ENCODE measurements around the gene ADGRG7.
"Not testable (repeated sequence)": the region's sequence is repeated elsewhere in the genome, so short reads cannot be mapped to it uniquely, and the experiment has no call there.

The ADGRG7 gene

DNA sequence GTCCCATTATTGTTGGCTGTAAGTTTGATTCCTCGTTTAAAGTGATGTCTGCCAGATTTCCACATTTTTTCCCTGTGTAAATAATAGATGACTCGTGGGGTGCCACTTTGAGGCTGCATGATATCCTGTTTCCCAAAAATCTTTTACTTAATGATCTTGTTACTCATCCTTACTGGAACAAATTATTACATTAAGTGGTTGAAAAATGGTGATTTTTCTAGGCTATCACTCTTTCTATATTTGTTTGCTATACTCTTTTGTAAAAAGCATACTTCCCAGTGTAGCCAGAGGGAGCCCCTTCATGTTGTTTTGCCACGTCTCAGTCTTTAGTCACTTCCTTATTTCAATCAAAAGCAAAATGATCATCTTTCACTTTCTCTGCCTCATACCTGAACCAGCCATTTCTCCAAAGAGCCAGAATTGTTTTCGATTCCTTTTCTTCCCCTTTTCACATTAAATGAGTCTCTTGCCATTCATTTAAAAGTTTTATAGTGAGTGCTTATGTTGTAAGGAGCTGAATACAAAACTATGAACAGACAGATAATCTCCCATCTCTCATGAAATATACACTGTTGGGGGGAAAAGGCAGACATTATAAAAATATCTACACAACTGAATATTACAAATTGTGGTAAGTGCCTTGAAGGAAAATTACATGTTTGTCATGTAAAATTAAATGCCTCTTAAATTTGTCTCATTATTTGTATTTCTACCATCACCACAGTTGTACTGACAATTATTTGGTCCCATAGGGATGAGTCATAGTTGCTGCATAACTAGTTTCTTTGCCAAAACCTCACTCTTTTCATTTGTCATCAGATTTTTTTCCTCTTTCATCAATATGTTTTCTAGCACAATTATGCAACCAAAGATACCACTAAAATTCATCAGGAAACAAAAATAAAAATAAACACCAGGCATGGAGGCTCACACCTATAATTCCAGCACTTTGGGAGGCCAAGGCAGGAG is 41.5 kb downstream of the ADGRG7 start:
- DNase-seq: no peak

DNA sequence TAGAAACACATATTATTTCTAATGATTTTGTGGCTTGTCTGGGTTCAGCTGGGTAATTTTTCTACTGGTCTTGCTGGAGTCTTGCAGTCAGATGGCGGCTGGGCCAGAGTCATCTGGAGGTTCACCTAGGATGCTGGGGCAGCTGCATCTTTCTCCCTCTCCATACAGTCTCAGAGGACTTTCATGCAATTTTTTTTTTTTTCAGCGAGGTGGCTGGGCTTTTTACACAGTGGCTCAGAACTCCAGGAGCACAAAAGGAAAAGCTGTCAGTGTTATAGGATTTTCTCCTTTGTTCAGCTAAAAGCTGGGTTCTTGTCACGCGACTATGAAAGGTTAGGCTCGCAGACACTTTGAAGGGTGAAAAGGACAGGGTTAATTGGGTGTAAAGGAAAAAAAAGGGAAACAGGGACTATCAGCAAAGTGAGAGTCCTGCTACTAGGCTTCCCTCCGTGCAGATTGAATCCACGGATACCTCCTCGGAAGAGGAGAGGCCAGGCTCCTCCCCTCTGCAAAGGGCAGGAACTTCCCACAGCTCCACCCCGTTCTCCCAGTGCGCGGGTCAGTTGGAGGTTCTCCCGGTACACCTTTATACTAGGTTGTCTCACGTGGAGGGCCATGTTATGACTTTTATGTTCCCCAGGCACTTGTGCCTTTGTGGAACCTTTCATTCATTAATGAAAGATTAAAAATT is 44.3 kb downstream of the ADGRG7 start:
- DNase-seq: peak; percentile 6

DNA sequence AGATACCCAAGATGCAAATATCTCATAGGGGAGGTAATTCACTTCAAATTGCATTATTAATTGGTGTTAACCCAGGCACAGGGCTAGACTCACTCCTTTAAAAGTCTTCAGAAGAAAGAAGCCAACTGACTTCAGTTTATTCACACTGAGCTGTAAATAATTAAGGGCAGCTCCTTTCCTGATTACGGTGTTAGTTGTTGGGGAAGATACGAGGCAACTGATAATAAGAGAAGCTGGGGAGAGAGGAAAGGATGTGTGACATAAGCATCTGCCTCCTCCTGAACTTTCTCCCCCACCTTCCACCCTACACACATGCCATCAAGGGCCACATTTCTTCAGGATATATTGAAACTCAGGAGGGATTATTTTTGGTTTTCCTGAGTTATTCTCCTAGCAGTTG is 47.5 kb downstream of the ADGRG7 start:
- no peak for DNase-seq

DNA sequence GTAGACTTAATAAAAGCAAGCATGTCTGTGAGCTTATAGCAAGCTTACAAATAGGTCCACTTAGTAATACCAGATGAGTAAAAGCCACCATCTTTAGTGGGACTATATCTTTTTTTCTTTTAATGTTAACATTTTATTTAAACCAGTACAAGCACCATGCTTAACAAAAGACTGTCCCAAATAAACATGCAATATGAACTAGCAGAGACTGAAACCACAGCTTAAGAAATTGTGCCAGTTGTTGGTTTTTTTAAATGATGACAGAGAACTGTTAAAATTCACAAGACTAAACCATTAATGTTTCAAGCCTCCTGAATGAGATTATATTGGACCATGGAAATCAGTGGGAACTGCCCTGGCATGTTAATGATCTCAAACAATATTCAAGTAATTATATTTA is 51.9 kb downstream of the ADGRG7 start:
- not testable (repeated sequence) for DNase-seq

DNA sequence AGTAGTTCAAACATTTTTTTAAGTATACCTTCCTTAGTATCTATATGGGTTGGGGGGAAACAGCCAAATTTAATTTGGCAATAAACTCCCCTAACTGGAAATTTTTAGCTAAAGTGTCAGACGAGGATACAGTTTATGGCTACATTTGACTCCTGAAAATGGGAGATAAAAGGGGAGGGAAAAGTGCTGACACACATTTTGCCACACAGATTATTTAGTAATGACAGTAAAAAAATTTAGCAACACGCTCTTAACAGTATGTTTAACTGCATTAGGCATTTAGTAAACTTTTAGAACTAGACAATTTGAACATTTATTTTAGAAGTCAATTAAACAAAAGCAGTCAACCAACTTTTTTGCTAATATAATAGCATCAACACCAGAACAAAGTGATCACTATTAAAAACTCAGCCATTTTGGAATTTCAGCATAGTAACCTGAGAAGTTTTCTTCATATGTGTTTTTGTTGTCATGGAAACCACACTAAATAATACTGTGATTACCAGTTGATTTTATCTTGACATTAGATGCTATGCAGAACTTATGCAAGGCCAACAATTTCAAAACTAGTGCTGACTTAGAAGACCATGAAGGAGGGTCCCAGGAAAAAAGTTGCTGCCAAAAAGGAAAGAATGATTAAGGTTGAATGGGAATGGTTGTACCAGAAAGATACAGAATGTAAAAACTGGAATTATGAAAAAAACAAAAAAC is 52.9 kb downstream of the ADGRG7 start:
- DNase-seq: no peak

DNA sequence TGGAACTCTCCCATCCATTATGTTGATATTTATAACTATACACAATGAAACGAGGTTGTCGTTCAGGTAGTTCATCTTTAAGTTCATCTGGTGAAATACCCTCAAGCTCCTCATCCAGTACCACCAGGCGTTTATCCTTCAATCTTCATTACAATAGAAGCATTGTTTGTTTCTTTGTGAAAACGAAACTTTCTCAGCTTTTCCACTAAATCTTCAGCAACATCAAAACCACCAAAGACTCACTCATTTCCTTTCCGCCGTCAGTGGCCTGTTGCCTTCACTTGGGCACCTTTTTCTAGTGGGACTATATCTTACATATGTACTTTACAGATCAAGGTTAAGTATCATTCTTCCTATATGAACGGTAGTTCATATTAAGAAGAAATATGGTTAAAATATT is 55.8 kb downstream of the ADGRG7 start:
- no peak for DNase-seq

DNA sequence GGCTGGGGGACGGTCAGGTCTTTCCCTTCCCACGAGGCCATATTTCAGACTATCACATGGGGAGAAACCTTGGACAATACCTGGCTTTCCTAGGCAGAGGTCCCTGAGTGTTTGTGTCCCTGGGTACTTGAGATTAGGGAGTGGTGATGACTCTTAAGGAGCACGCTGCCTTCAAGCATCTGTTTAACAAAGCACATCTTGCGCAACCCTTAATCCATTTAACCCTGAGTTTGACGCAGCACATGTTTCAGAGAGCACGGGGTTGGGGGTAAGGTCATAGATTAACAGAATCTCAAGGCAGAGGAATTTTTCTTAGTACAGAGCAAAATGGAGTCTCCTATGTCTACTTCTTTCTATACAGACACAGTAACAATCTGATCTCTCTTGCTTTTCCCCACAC is 57.3 kb downstream of the ADGRG7 start:
- not testable (repeated sequence) for DNase-seq

DNA sequence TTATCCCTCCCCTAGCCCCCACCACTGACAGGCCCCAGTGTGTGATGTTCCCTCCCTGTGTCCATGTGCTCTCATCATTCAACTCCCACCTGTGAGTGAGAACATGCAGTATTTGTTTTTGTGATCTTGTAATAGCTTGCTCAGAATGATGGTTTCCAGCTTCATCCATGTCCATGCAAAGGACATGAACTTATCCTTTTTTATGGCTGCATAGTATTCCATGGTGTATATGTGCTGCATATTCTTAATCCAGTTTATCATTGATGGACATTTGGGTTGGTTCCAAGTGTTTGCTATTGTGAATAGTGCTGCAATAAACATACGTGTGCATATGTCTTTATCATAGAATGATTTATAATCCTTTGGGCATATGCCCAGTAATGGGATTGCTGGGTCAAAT is 57.9 kb downstream of the ADGRG7 start:
- DNase-seq: not testable (repeated sequence)

DNA sequence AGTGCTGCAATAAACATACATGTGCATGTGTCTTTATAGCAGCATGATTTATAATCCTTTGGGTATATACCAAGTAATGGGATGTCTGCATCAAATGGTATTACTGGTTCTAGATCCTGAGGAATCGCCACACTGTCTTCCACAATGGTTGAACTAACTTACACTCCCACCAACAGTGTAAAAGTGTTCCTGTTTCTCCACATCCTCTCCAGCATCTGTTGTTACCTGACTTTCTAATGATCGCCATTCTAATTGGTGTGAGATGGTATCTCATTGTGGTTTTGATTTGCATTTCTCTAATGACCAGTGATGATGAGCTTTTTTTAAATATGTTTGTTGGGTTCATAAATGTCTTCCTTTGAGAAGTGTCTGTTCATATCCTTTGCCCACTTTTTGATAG is 61.6 kb downstream of the ADGRG7 start:
- DNase-seq: not testable (repeated sequence)

DNA sequence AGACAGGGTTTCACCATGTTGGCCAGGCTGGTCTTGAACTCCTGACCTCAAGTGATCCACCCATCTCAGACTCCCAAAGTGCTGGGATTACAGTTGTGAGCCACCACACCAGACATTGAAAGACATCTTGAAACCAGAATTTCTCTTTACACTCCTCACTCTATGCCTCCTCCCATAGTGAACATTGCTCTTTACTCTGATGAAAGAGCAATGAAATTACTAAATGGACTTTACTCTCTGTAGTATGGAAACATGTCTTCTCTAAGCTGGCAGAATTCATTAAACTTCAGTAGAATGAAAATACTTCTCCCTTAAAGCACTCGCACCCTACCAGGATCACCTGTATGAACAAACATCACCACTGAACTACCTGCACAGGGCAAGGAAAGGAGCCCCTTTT is 72.1 kb downstream of the ADGRG7 start:
- no peak for DNase-seq

DNA sequence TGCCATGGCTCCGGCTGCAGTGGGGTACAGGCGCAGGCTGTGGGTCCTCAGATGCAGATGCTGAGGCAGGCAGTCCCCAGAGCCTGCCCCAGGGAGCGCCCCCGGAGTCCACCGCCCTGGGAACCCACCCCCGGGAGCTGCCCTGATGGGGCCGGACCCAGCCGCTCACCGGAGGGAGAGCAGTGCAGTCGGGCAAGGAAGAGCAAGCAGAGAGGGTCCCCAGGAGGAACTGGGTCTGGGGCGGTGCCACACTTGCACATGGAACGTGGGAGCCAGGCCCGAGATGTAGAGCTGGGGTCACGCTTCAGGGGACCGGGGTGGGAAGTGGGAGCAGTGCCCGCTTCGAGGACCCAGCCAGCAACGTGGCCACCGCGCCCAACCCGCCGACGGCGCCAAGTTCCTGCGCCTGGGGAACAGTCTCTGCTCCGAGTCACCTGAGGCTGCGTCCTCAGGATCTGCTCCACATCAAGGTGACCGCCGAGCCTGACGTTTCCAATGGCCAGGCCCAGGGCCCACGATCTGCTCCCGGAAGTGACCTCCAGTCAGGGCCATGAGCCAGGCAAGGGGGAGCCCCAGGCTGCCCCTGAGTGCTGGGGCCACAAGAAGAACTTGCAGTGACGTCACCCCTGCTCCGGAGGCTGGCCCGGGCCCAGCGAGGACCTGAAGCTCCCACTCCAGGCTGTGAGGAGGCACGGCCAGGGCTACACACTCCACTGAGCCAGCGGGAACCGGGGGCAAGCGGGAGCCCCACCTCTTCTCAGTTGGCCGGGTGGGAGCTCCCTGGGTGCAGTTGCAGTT is 72.9 kb downstream of the ADGRG7 start:
- no peak for DNase-seq

DNA sequence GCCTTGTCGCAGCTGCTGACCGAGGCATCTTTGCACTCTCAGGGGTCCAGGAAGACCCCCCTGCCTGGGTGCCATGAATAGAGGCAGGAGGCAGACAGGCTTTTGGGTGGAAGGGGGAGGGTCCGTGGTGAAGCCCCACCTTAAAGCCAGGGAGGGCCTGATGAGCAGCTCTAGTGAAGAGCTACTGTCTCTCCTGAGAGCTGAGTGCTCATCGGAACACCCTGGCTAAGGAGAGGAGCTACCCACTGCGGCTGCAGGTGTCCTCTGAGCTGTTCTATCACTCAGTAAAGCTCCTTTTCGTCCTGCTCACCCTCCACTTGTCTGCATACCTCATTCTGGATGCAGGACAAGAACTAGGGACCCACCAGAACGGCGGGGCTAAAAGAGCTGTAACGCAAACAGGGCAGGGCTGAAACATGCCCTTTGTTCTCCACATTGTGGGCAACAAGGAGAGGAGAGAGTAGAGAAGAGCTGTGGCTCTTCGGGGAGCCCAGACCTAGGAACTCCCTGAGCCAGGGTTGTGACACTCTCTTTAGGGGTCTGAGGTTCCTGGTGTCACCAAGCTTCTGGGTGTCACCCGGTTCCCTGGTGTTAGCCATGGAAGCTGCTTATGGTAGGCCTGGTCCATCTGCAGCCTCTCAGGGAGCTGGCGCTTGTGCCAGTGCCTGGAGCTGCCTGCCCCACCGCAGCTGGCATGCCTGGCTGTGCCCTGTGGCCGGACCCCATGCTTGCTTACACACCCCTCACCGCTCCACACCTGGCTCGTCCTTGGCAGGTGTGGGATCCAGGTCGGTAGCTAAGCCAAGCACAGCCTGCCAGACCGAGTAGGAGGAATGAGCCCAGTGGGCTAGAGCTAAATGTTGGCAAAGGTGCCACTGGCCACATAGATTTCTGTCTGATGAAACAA is 73.7 kb downstream of the ADGRG7 start:
- no peak for DNase-seq

DNA sequence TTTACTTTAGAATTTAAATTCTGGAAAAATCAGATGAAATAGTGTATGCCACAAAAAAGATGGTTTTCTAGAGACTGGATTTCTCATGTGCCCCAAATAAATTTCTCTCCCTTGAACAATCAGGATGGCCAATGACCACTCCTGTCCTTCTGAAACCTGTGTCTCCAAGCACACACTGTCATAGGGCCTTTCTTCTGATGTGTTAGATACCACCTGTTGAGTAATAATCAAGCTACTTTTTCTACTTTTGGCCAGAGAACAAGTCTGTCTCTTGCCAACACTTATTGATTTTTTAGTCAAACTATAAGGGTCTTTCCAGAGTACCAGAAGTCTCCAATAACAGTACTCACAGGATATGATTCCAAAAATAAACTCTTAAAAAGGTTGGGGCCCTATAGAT is 83.8 kb downstream of the ADGRG7 start:
- no peak for DNase-seq

DNA sequence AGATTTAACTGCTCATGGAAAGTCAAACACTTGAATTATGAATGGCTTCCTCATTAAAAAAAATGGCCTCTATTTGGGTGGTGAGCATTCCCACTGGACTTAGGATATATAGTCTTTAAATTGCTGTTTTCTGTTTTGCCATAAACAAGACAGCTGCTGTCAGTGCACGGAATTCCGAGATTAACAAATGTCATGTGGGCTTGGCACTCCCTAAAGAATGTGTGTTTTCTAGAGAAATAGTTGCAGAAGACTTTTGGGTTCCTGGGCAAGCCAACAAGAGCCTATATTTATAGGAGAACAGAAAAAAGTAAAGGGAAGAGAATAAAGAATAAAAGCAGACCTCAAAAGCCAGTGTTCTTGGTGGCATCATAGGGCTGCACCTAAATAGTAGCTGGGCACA is 86.3 kb downstream of the ADGRG7 start:
- no peak for DNase-seq

DNA sequence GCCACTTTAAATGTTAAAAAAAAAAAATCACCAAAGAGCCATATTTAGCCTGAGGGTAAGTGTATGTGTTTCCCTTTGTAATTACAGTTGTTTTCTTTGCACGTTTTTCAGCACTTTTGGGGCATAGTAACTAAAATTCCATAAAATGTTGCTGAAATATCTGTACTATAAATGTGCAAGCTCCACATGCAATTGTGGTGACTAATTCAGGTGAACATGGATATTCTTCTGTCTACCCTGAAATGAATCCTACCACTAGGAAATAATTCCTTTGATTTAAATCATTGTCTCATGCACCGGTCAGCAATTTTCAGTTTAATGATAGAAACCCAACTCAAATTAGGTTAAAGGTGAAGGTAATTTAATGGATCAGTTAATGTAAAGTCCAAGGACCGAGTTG is 86.8 kb downstream of the ADGRG7 start:
- no peak for DNase-seq

DNA sequence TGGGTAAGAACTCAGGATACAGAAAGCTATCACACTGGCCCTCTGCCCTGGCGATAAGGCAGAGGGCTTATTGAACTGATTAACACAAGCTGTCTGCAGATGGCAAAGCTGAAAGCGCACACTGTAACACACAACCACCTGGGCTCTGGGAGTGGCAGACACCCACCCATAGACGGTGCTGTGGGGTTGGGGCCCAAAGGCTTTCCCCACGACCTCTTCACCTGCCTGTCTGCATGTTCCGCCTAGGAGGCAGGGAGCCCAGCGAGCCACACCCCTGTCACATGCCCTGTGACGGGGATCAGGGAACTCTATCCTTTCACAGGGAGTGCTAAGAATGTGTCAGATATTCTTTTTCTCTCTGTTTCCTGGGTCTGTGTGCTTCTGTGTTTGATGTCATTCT is 87.8 kb downstream of the ADGRG7 start:
- no peak for DNase-seq

DNA sequence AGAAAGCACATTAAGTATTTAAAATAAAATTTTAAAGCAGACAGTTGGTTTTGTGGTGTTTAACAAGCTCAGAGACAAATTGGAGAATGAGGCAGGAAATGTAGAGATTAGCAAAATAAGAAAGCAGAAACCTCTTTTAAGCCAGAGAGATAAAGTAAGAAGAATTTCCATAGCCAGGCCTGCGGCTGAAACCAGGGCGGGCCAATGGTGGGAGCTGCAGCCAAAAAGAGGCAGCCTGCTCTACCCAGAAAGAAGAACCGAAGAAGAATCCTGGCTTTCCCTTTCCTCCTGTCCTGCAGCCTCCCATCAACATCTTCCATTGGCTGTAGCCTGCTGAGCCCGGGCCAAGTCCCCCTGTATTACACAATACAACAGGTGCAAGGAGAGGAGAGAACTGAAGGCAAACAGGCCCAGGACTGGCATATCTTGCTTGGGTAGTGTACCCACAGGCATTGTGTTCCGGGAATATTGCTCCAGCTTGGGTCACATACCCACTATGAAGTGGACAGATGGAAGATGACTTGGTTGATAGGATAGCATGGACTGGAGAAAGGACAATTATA is 88.4 kb downstream of the ADGRG7 start:
- no peak for DNase-seq

DNA sequence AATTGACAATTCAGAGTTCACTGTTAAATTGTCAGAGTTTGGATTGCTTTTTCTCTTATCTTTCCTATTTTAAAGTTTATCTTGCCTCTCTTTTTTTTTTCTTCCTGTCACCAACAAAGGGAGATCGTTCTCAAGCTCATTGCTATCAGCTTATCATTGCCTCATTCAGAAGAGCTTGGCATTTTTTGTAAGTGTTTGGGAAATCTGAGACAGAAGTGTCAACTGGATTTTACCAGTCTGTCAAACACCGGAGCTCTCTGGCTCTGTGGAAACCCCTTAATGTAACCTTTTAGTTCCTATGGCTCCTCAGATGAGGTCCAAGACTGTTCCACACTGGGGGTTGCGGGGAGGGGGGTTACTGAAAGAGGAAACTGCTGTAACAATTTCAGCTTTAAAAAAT is 89.3 kb downstream of the ADGRG7 start:
- DNase-seq: no peak

DNA sequence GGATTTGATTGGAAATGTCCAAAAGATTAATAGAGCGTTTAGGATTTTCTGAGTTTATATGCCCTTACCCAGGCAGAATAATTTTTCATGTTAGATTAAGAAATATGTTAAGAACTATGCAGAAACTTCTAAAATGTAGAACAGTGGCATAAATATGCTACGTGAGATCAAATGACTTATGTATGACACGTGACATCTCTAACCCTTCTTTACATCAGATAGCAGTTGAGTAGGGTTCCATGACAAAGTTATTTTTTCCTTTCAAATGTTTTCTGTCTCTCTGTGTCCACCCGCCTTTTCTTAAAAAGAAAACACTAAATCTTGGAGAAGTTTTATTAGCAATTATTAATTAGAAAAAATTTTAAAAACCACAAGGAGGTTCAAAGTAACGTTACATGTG is 91.3 kb downstream of the ADGRG7 start:
- no peak for DNase-seq

DNA sequence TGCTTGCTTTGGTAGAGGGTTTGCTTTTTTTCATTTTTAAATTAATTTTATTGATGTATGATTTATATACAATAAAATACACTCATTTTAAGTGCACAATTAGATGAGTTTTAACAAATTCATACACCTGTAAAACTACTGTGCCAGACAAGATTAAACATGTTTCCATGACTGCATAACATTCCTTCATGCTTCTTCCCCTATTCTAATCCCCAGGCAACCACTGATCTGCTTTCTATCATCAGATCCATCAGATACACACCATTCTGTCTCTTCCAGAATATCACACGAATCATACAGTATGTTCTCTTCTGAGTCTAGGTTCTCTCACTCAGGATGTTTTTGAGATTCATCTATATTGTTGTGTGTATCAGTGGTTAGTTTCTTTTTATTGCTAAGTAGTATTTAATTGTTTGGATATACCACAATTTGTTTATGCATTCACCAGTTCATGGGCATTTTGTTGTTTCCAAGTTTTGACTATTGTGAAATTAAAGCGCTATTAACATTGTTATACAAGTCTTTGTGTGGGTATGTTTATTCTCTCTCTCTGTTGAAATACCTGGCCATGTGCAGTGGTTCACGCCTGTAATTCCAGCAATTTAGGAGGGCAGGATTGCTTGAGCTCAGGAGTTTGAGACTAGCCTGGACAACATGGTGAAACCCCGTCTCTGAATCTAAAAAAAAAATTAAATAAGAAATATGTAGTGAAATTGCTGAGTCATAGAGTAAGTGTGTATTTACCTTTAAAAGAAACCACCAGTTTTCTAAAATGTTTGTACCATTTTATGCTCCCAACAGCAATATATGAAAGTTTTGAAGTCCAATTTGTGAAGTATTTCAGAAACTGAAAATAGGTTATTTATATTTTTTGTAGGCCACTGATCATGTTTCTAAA is 92.9 kb downstream of the ADGRG7 start:
- no peak for DNase-seq

Data from retina (tissue), 1 donor.